Endothelial cell of umbilical vein (primary cell): ENCODE measurements around the gene SRP14.

Experiments
- GATA2 ChIP-seq: IDR thresholded peaks from 2 replicates; pipeline ENCODE4 v1.7.0; 2011; ENCODE audit warnings: low read depth, mild to moderate bottlenecking, moderate library complexity, mixed read lengths, low read length; ENCODE audit not compliant: insufficient read length, insufficient read depth
- POLR2A ChIP-seq: IDR thresholded peaks from 2 replicates; pipeline ENCODE4 v1.6.1; 2012; ENCODE audit warnings: low read depth, mild to moderate bottlenecking, control low read depth, low read length
- POLR2AphosphoS5 ChIP-seq: IDR thresholded peaks from 2 replicates; pipeline ENCODE4 v1.6.1; 2012; ENCODE audit warnings: low read depth, mild to moderate bottlenecking, control low read depth, low read length, moderate library complexity; ENCODE audit not compliant: insufficient read depth
- TF ChIP-seq, protein P1 (sequence below), 2 donors: IDR thresholded peaks; 1 replicate in 1 of 2; 2 replicates in 1 of 2; pipeline ENCODE4 v1.5.1; 2011; ENCODE audit warnings: low read length in 2 of 2, mild to moderate bottlenecking in 2 of 2, moderate library complexity in 2 of 2, control low read depth in 1 of 2, inconsistent platforms in 1 of 2, low read depth in 1 of 2; ENCODE audit not compliant: insufficient read depth in 1 of 2; ENCODE audit errors: extremely low read depth in 1 of 2
- TF ChIP-seq, protein P2 (sequence below): IDR thresholded peaks from 2 replicates; pipeline ENCODE4 v1.6.1; 2011; ENCODE audit not compliant: insufficient read depth, insufficient read length

DNA sequence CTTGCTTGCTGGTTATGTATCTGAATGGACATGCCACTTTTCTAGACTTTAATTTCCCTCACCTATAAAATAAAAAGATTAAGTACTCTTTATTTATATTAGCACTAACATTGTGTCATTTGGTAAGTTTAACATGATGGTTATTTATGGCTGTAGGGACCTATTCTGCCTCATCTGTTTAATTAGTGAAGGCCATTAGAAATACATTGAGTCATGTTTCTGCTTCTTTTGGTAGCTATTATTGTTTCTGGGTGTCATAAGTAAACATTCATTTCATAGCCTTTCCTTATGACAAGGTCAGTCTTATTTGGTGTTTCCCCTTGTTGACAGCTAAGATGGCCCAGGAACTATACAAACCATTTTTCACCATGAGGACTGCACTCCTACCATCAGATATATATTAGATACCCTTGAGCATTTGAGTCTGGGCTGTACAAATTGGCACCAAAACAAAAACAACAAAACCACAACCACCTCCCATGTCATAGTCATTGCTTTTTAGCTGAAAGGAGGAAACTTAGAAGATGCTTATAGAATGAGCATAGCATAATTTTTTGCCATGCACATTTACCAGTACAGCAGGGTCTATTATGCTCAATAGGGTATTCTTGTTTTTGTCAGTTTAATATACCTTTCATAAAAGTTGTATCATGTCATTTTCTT is 39.3 kb downstream of the SRP14 start:
- TF ChIP-seq POLR2A (no peak), GATA2 (no peak), POLR2AphosphoS5 (no peak)
- TF ChIP-seq, protein P1, sequence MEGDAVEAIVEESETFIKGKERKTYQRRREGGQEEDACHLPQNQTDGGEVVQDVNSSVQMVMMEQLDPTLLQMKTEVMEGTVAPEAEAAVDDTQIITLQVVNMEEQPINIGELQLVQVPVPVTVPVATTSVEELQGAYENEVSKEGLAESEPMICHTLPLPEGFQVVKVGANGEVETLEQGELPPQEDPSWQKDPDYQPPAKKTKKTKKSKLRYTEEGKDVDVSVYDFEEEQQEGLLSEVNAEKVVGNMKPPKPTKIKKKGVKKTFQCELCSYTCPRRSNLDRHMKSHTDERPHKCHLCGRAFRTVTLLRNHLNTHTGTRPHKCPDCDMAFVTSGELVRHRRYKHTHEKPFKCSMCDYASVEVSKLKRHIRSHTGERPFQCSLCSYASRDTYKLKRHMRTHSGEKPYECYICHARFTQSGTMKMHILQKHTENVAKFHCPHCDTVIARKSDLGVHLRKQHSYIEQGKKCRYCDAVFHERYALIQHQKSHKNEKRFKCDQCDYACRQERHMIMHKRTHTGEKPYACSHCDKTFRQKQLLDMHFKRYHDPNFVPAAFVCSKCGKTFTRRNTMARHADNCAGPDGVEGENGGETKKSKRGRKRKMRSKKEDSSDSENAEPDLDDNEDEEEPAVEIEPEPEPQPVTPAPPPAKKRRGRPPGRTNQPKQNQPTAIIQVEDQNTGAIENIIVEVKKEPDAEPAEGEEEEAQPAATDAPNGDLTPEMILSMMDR (IDR thresholded peaks at IDR 0.05; ENCODE audit: extremely low read depth in 1 of 2, insufficient read depth in 1 of 2, low read depth in 1 of 2, low read length in 2 of 2): no peak
- TF ChIP-seq, protein P2, sequence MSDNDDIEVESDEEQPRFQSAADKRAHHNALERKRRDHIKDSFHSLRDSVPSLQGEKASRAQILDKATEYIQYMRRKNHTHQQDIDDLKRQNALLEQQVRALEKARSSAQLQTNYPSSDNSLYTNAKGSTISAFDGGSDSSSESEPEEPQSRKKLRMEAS: no peak
